Vagina (tissue), 2 donors: ENCODE results near the gene SLC17A3.

Experiments used
- POLR2A ChIP-seq, 2 donors: fragments of 450-650 bp; IDR thresholded peaks; one replicate each; pipeline ENCODE4 v1.6.1; 2017; ENCODE audit warnings: antibody characterized with exemption in 2 of 2, mild to moderate bottlenecking in 2 of 2, moderate library complexity in 2 of 2
- POLR2AphosphoS5 ChIP-seq, 2 donors: sonication (generic); formaldehyde crosslinking; IDR thresholded peaks; one replicate each; pipeline ENCODE4 v1.9.0; 2017; ENCODE audit warnings: antibody characterized with exemption in 2 of 2, mild to moderate bottlenecking in 2 of 2, low read depth in 1 of 2; ENCODE audit not compliant: insufficient read depth in 1 of 2
- TF ChIP-seq, protein P1 (sequence below), 3 experiments: fragments of 450-650 bp in 2 of 3; fragments of 200-600 bp in 1 of 3; sonication (generic) in 1 of 3; IDR thresholded peaks; one replicate each; pipeline ENCODE4 v1.5.1; 2017 to 2019; ENCODE audit warnings: antibody characterized with exemption in 3 of 3, mild to moderate bottlenecking in 2 of 3, moderate library complexity in 2 of 3

DNA sequence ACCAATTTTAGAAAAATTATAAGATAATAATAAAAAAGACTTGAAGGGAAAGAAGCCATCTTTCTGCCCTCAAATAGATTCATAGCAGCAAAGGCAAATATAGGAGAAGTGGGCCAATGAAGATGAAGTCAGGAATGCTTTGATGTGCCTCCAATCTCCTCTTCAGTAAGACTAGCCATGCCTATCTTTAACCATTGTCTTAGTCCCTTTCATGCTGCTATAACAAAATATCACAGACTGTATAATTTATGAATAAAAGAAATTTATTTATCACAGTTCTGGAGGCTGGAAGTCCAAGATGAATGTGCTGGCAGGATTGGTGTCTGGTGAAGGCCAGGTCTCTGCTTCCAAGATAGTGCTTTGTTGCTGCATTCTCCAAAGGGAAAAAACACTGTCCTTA, 18.8 kb upstream of the SLC17A3 start:
- TF ChIP-seq, protein P1, sequence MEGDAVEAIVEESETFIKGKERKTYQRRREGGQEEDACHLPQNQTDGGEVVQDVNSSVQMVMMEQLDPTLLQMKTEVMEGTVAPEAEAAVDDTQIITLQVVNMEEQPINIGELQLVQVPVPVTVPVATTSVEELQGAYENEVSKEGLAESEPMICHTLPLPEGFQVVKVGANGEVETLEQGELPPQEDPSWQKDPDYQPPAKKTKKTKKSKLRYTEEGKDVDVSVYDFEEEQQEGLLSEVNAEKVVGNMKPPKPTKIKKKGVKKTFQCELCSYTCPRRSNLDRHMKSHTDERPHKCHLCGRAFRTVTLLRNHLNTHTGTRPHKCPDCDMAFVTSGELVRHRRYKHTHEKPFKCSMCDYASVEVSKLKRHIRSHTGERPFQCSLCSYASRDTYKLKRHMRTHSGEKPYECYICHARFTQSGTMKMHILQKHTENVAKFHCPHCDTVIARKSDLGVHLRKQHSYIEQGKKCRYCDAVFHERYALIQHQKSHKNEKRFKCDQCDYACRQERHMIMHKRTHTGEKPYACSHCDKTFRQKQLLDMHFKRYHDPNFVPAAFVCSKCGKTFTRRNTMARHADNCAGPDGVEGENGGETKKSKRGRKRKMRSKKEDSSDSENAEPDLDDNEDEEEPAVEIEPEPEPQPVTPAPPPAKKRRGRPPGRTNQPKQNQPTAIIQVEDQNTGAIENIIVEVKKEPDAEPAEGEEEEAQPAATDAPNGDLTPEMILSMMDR (IDR thresholded peaks at IDR 0.05), result no peak
- no peak for TF ChIP-seq POLR2A (IDR thresholded peaks at IDR 0.05)
- TF ChIP-seq POLR2AphosphoS5 (IDR thresholded peaks at IDR 0.05; ENCODE audit: insufficient read depth in 1 of 2, low read depth in 1 of 2), result no peak
